Measurements from ENCODE around the gene FBXL12.

DNA sequence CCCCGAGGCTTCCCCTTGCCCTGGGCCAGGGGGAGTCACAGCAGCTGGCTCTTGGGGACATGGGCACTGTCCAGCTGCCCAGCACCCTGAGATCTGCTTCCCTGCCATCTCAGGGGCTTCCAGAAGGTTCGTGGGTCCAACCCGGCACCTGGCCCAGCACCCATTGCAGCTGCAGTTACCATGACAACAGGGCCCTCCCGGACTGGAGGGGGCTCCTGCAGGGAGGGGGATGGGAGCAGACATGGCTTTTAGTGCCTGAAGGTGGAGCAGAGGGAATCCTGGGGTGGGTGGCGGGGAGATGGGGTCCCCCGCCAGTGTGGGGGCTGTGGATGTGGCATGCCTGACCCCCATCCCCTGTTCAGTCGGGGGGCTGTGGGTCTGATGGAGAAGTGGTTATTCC is 30.9 kb upstream of the FBXL12 start:
- TF ChIP-seq POLR2A (IDR thresholded peaks at IDR 0.05), result no peak
- TF ChIP-seq, protein P1, sequence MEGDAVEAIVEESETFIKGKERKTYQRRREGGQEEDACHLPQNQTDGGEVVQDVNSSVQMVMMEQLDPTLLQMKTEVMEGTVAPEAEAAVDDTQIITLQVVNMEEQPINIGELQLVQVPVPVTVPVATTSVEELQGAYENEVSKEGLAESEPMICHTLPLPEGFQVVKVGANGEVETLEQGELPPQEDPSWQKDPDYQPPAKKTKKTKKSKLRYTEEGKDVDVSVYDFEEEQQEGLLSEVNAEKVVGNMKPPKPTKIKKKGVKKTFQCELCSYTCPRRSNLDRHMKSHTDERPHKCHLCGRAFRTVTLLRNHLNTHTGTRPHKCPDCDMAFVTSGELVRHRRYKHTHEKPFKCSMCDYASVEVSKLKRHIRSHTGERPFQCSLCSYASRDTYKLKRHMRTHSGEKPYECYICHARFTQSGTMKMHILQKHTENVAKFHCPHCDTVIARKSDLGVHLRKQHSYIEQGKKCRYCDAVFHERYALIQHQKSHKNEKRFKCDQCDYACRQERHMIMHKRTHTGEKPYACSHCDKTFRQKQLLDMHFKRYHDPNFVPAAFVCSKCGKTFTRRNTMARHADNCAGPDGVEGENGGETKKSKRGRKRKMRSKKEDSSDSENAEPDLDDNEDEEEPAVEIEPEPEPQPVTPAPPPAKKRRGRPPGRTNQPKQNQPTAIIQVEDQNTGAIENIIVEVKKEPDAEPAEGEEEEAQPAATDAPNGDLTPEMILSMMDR (IDR thresholded peaks at IDR 0.05), result no peak
